ENCODE data around the gene LTF. TPM values are rescaled to one million over a fixed set of nuclear protein-coding genes. Genes with fewer than 3 reads are reported as not detected.
"Not testable (repeated sequence)": the region's sequence is repeated elsewhere in the genome, so short reads cannot be mapped to it uniquely, and the experiment has no call there.

The LTF gene
- total RNA-seq, 2 donors from 2014 or later: 3.6 to 3.7 TPM

GRCh38 chr3:46402902-46403301 is 61.8 kb downstream of the LTF start:
- DNase-seq (ENCODE audit: low spot score); intact Hi-C loops (cut with DNase I): not testable (repeated sequence)

GRCh38 chr3:46401579-46401978 is 63.1 kb downstream of the LTF start:
- intact Hi-C loops (cut with DNase I): no loop called here
- no peak for DNase-seq (ENCODE audit: low spot score)

- intact Hi-C loops (cut with DNase I): no loop called here
- DNase-seq (ENCODE audit: low spot score): no peak
These were observed 63.9 kb downstream of the LTF start for GRCh38 chr3:46400846-46401245.

DNA sequence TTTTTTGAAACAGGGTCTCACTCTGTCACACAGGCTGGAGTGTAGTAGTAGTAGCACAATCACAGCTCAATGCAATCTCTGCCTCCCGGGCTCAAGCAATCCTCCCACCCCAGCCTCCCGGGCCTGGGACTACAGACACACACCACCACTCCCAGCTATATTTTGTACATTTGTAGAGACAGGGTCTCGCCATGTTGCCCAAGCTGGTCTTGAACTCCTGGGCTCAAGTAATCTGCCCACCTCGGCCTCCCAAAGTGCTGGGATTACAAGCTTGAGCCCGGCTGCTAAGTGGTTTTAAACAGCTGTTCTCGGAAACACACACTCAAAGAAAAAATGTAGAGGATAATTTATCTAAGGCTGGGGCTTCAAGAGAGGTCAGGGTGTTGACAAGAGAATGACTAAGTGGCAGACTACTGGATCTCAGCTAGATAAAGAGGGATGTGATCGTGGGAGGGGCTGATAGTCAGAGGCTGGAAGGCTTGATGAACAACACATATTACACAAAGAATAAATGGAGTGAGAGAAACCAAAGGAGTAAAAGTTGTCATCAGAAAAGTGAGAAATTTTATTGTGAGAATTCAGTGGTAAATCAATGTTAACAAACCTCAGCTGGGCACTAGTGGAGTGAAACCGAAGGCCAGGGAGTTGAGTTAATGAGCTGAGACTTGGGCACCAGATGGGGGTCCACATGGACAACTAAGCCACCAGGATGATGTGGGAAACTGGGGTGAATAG is 64.5 kb downstream of the LTF start:
- intact Hi-C loops (cut with DNase I): no loop called here
- DNase-seq (ENCODE audit: low spot score): no peak

- intact Hi-C loops (cut with DNase I): no loop called here
These were observed 65.1 kb downstream of the LTF start for GRCh38 chr3:46399557-46399956.

GRCh38 chr3:46399098-46399497 is 65.6 kb downstream of the LTF start:
- no peak for DNase-seq (ENCODE audit: low spot score)
- intact Hi-C loops (cut with DNase I): no loop called here

More at GRCh38 chr3:46399557-46399956, 65.1 kb downstream of the LTF start:
- no peak for DNase-seq (ENCODE audit: low spot score)

- DNase-seq (ENCODE audit: low spot score): no peak
- intact Hi-C loops (cut with DNase I): no loop called here
These were observed 66.3 kb downstream of the LTF start for GRCh38 chr3:46398186-46398955.

DNA sequence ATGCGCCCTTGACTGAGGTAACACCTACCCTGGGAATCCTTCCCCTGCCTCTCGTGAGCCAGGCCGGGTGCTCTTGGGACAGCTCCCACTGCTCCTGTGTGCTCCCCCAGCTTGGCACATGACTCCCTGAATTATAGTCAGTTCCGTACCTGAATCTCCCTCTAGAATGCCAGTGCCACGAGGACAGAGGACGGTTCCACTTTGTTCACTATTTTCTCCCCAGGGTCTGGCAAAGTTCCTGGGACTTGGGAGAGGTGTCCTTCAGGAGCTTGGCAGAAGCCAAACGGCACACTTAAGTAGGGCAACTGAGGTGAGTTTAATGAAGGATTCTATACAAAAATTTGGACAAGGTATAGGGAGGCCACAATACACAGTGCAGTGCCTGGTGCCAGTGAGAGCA is 67.6 kb downstream of the LTF start:
- intact Hi-C loops (cut with DNase I): no loop called here
- no peak for DNase-seq (ENCODE audit: low spot score)

DNA sequence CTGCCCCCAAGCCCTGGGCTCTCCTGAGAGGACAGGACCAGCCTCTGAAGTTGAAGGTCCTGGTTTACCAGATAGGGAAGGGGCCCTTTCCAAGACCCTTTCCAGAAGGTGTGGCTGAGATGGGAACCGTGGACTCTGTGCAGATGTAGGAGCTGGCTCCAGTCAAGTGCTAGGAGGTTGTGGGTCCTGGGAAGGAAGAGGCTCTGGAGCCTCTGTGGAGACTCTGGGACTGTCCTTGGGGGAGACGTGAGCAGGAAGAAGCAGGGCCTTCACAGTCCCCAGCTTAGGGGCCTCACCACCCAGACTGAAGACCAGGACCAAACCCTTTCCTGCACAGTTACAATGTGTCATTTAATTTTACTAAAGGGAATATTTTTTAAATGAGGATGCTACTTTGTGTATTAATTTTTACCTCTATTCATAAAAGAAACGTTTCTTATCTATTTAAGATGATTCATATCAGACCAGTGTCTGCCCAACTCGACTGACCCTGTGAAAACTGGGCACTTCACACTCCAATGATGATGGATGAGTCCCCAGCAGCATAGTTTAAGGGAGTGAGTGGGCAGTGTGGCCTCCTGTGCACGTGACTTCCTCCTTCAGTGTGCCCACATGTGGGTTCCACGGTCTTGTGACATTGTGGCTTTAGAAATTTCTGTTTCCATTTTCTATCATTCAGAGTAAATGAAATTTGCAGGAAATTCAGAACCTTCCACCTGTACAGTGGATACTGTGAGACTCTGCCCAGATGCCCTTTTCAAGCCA is 68.8 kb downstream of the LTF start:
- no peak for DNase-seq (ENCODE audit: low spot score)
- intact Hi-C loops (cut with DNase I): no loop called here

- no peak for DNase-seq (ENCODE audit: low spot score)
- intact Hi-C loops (cut with DNase I): no loop called here
These were observed 69.5 kb downstream of the LTF start for GRCh38 chr3:46395210-46395661.

DNA sequence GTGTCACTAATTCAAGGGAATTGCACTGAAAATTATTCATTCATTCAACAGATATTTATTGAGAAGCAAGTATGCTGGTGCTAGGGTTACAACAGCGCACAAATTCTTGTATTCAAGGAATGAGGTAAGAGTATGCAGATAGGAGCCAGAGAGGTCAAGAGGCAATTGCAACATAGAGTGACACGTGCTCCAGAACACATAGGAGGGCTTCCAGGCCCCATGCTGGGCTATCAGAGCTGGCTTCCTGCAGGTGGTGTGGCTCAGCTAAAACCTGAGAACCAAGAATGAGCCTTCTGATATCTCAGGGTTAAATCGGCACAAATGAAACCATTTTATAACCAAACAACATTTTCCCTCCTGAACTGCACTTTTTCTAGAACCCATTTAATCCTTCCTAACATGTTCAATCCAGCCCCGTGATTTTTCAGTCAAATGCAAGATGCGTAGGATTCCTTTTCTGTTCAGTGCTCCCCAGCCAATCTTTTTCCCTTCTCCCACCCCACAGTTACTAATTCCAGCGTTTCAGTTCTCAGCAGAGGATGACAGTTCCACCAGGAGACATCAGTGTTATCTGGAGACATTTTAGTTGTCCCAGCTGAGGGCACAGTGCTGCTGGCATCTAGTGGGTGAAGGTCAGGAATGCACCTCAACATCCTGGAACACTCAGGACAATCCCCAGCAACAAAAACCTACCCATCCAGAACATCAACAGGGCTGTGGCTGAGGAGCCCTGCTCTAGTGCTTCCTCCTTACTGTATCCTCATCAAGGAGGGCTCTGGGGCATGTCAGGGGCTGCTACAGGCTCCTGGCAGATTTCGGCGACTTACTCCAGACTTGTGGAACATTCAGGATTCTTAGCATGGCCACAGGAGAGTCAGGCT is 70.9 kb downstream of the LTF start:
- DNase-seq (ENCODE audit: low spot score): no peak
- intact Hi-C loops (cut with DNase I): no loop called here

GRCh38 chr3:46393011-46393410 is 71.7 kb downstream of the LTF start:
- intact Hi-C loops (cut with DNase I): no loop called here
- no peak for DNase-seq (ENCODE audit: low spot score)

DNA sequence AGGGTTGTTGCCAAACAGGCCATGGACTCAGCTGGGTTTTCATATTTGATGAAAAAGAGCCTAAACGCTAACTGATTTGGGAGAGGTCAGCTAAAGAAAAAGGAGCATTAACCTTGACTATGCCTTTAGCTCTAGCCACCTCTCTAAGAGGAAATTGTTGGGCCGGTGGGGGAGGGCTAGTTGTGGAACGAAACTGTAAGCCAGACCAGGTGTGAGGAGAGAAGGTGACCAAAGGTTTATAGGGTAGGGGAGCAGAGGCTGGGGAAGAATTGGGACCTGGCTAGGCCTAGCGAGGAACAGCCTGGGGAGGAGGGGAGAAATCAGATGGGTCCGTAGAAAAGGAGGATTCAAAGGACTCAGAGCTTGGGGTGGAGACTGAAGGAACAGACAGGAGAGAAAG is 73.2 kb downstream of the LTF start:
- intact Hi-C loops (cut with DNase I); DNase-seq (ENCODE audit: low spot score): not testable (repeated sequence)

GRCh38 chr3:46389306-46389705 is 75.4 kb downstream of the LTF start:
- intact Hi-C loops (cut with DNase I): no loop called here
- DNase-seq (ENCODE audit: low spot score): no peak

GRCh38 chr3:46388847-46389246 is 75.9 kb downstream of the LTF start:
- DNase-seq (ENCODE audit: low spot score); intact Hi-C loops (cut with DNase I): not testable (repeated sequence)

DNA sequence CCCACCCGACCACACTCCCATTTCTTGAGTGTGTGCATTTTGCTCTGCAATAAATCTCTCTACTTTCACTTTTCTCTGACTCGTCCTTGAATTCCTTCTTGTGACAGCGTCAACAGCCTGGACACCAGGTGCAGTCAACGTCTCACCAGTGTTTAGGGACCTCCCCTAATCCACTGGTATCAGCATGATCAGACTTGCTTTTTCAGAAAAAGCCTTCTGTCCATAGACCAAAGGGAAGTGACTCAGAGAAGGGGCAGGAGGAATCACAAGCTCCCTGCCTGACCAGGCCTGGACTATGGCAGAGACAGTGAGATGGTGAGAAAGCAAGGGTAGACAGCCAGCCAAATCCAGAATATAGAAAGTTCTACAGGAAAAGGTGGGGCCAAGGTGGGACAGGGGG is 78.5 kb downstream of the LTF start:
- DNase-seq (ENCODE audit: low spot score): no peak
- intact Hi-C loops (cut with DNase I): no loop called here

Measured in posterior vena cava (tissue), 2 donors.